ENCODE measurements around the gene KCTD4.
"Not testable (repeated sequence)": the region's sequence is repeated elsewhere in the genome, so short reads cannot be mapped to it uniquely, and the experiment has no call there.

KCTD4 gene

DNA sequence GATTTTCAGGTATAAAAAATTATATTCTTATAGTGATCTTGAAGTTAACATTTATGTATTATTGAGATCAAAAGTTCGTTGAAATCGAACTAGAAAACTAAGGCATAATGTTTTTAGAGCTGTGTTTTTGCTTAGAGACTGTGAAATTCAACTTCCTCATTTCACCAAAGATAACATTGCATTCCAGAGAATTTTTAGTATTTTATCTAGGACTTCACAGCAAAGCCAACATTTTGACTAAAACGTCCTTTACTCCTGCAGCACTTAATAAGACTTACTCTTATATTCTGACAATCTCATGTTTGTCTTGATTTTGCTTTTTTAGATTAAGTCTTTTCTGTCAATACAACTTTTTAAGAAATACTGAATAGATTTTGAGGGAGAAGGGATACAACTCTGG is 4.7 kb downstream of the KCTD4 start:
- Histone ChIP-seq H3K4me3 (ENCODE audit: low read length) (no peak overlapping the region), H3K27ac (ENCODE audit: low read length) (no peak overlapping the region), H3K27me3 (ENCODE audit: control insufficient read depth, insufficient read depth, low read length) (no peaks in the 10 kb centered on the region), H3K4me1 (ENCODE audit: control insufficient read depth, insufficient read depth, low read length) (no peaks in the 10 kb centered on the region), H3K9me3 (ENCODE audit: control insufficient read depth, insufficient read depth, low read length) (no peaks in the 10 kb centered on the region), H3K36me3 (ENCODE audit: control insufficient read depth, insufficient read depth, low read length) (no peaks in the 10 kb centered on the region)
- no peak for DNase-seq (ENCODE audit: low read depth, low spot score)
- no CpG with 5 or more reads among the region's 3 CpGs for WGBS (ENCODE audit: insufficient coverage, insufficient read length)

DNA sequence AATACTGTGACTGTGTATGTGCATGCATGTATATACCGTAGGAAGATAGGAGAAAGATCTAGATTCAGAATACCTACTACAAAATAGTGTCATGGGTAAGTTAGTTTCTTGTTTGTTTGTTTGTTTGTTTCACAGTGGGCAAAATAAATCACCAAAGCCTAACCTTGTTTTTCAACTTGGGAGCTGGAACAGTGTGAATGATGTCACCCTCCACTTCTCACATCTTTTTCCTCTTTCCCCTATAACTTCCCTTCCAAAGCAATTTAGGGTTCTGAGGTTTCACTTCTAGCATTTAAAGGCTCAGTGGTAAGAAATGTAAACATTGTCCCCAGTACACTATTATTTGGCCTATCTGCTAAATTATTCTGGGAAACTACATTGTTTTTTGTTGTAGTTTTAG is 5.4 kb downstream of the KCTD4 start:
- Histone ChIP-seq H3K4me3 (ENCODE audit: low read length) (no peak overlapping the region), H3K27ac (ENCODE audit: low read length) (no peak overlapping the region), H3K36me3 (ENCODE audit: control insufficient read depth, insufficient read depth, low read length) (no peaks in the 10 kb centered on the region), H3K27me3 (ENCODE audit: control insufficient read depth, insufficient read depth, low read length) (no peaks in the 10 kb centered on the region), H3K9me3 (ENCODE audit: control insufficient read depth, insufficient read depth, low read length) (no peaks in the 10 kb centered on the region), H3K4me1 (ENCODE audit: control insufficient read depth, insufficient read depth, low read length) (no peaks in the 10 kb centered on the region)
- no CpG with 5 or more reads among the region's 1 CpG for WGBS (ENCODE audit: insufficient coverage, insufficient read length)
- DNase-seq (ENCODE audit: low read depth, low spot score), result no peak

- no CpG with 5 or more reads among the region's 15 CpGs for WGBS (ENCODE audit: insufficient coverage, insufficient read length)
- Histone ChIP-seq H3K9me3 (ENCODE audit: control insufficient read depth, insufficient read depth, low read length) (no peaks in the 10 kb centered on the region), H3K27me3 (ENCODE audit: control insufficient read depth, insufficient read depth, low read length) (no peaks in the 10 kb centered on the region), H3K4me3 (ENCODE audit: low read length) (no peak overlapping the region), H3K4me1 (ENCODE audit: control insufficient read depth, insufficient read depth, low read length) (no peaks in the 10 kb centered on the region), H3K36me3 (ENCODE audit: control insufficient read depth, insufficient read depth, low read length) (no peaks in the 10 kb centered on the region), H3K27ac (ENCODE audit: low read length) (no peak overlapping the region)
- no peak for DNase-seq (ENCODE audit: low read depth, low spot score)
These were observed 6.5 kb downstream of the KCTD4 start for GRCh38 chr13:45194081-45194939.

DNA sequence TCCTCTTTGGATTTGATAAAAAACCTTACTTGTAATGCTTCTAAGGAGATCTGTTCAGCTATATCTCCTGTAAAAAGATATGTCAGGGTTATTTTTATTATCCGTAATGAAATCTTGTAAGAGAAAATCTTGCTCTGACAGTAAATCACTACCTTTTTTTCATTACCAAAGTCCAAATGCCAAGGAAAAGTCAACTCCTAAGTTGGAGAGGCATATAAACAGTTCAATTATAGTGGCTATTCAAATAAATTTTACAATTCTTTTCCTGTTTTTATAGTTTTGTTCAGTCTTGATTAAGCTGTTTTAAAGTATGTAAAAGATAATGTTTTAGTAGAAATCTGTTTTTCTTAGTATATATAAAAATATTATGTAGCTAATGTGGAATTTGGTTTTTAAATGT is 9.0 kb downstream of the KCTD4 start:
- Histone ChIP-seq H3K27me3 (ENCODE audit: control insufficient read depth, insufficient read depth, low read length) (no peaks in the 10 kb centered on the region), H3K9me3 (ENCODE audit: control insufficient read depth, insufficient read depth, low read length) (no peaks in the 10 kb centered on the region), H3K27ac (ENCODE audit: low read length) (no peak overlapping the region), H3K4me3 (ENCODE audit: low read length) (no peak overlapping the region), H3K36me3 (ENCODE audit: control insufficient read depth, insufficient read depth, low read length) (no peaks in the 10 kb centered on the region), H3K4me1 (ENCODE audit: control insufficient read depth, insufficient read depth, low read length) (no peaks in the 10 kb centered on the region)
- DNase-seq (ENCODE audit: low read depth, low spot score), result no peak
- WGBS (ENCODE audit: insufficient coverage, insufficient read length), result no CpG with 5 or more reads among the region's 1 CpG

DNA sequence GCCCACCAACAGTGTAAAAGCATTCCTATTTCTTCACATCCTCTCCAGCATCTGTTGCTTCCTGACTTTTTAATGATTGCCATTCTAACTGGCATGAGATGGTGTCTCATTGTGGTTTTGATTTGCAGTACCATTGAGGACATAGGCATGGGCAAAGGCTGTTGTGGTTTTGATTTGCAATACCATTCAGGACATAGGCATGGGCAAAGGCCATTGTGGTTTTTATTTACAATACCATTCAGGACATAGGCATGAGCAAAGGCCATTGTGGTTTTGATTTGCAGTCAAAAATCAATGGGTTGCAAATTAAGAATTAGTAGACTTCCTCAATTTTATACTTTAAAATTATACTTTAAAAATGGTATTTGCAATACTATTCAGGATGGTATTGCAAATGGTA is 11.3 kb downstream of the KCTD4 start:
- H3K27me3 ChIP-seq (ENCODE audit: control insufficient read depth, insufficient read depth, low read length); DNase-seq (ENCODE audit: low read depth, low spot score); H3K4me1 ChIP-seq (ENCODE audit: control insufficient read depth, insufficient read depth, low read length); H3K36me3 ChIP-seq (ENCODE audit: control insufficient read depth, insufficient read depth, low read length); H3K4me3 ChIP-seq (ENCODE audit: low read length); H3K27ac ChIP-seq (ENCODE audit: low read length); H3K9me3 ChIP-seq (ENCODE audit: control insufficient read depth, insufficient read depth, low read length): not testable (repeated sequence)

DNA sequence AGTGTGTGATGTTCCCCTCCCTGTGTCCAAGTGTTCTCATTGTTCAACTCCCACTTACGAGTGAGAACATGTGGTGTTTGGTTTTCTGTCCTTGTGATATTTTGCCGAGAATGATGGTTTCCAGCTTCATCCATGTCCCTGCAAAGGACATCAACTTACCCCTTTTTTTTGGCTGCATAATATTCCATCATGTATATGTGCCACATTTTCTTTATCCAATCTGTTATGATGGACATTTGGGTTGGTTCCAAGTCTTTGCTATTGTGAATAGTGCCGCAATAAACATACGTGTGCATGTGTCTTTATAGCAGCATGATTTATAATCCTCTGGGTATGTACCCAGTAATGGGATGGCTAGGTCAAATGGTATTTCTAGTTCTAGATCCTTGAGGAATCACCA is 11.8 kb downstream of the KCTD4 start:
- not testable (repeated sequence) for H3K36me3 ChIP-seq (ENCODE audit: control insufficient read depth, insufficient read depth, low read length); H3K27ac ChIP-seq (ENCODE audit: low read length); H3K4me1 ChIP-seq (ENCODE audit: control insufficient read depth, insufficient read depth, low read length); H3K4me3 ChIP-seq (ENCODE audit: low read length); H3K9me3 ChIP-seq (ENCODE audit: control insufficient read depth, insufficient read depth, low read length); H3K27me3 ChIP-seq (ENCODE audit: control insufficient read depth, insufficient read depth, low read length); DNase-seq (ENCODE audit: low read depth, low spot score)
- no CpG with 5 or more reads among the region's 4 CpGs for WGBS (ENCODE audit: insufficient coverage, insufficient read length)

DNA sequence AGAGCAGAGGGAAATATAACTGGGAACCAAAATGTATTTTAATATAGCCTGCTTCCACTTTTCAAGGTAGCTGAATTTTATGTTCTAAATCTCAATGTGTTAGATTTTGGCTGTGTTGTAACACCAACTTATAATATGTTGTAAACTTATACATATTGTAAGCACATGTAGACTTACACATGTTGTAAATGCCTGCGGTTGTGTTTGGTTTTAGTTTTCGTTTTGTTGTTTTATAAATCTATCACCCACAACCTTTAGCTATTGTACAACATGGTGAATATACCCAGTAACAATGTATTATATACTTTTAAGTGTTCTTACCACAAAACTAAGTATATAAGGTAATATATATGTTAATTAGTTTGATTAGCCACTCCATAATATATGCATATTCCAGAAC is 15.6 kb downstream of the KCTD4 start:
- Histone ChIP-seq H3K27me3 (ENCODE audit: control insufficient read depth, insufficient read depth, low read length) (no peaks in the 10 kb centered on the region), H3K36me3 (ENCODE audit: control insufficient read depth, insufficient read depth, low read length) (no peaks in the 10 kb centered on the region), H3K4me1 (ENCODE audit: control insufficient read depth, insufficient read depth, low read length) (no peaks in the 10 kb centered on the region), H3K27ac (ENCODE audit: low read length) (no peak overlapping the region), H3K9me3 (ENCODE audit: control insufficient read depth, insufficient read depth, low read length) (no peaks in the 10 kb centered on the region), H3K4me3 (ENCODE audit: low read length) (no peak overlapping the region)
- DNase-seq (ENCODE audit: low read depth, low spot score), result no peak
- WGBS (ENCODE audit: insufficient coverage, insufficient read length), result no CpG with 5 or more reads among the region's 2 CpGs

DNA sequence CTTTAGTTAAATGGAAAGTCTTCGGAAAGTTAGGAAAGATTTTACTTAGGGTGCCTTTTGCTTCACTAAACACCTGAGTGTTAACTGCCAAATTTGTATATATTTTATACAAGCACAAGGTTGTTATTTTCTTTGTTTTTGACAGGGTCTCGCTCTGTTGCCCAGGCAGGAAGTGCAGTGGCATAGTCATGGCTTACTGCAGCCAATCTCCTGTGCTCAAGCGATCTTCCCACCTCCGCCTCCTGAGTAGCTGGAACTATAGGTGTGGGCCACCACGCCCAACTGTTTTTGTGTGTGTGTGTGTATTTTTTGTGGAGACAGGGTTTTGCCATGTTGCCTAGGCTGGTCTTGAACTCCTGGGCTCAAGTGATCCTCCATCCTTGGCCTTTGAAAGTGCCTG is 16.2 kb downstream of the KCTD4 start:
- H3K36me3 ChIP-seq (ENCODE audit: control insufficient read depth, insufficient read depth, low read length), result no peaks in the 10 kb centered on the region
- no peak overlapping the region for H3K4me3 ChIP-seq (ENCODE audit: low read length)
- no peak overlapping the region for H3K27ac ChIP-seq (ENCODE audit: low read length)
- no peaks in the 10 kb centered on the region for H3K9me3 ChIP-seq (ENCODE audit: control insufficient read depth, insufficient read depth, low read length)
- no peaks in the 10 kb centered on the region for H3K4me1 ChIP-seq (ENCODE audit: control insufficient read depth, insufficient read depth, low read length)
- no peak for DNase-seq (ENCODE audit: low read depth, low spot score)
- no peaks in the 10 kb centered on the region for H3K27me3 ChIP-seq (ENCODE audit: control insufficient read depth, insufficient read depth, low read length)
- WGBS (ENCODE audit: insufficient coverage, insufficient read length), result no CpG with 5 or more reads among the region's 5 CpGs

GRCh38 chr13:45180713-45181601 is 19.9 kb downstream of the KCTD4 start:
- Histone ChIP-seq H3K27ac (ENCODE audit: low read length) (no peak overlapping the region), H3K9me3 (ENCODE audit: control insufficient read depth, insufficient read depth, low read length) (no peaks in the 10 kb centered on the region), H3K36me3 (ENCODE audit: control insufficient read depth, insufficient read depth, low read length) (no peaks in the 10 kb centered on the region), H3K4me1 (ENCODE audit: control insufficient read depth, insufficient read depth, low read length) (peaks cover 2% of the 10 kb centered on the region; the same call in 1 of the 2 replicates), H3K27me3 (ENCODE audit: control insufficient read depth, insufficient read depth, low read length) (no peaks in the 10 kb centered on the region), H3K4me3 (ENCODE audit: low read length) (no peak overlapping the region)
- no peak for DNase-seq (ENCODE audit: low read depth, low spot score)
- no CpG with 5 or more reads among the region's 7 CpGs for WGBS (ENCODE audit: insufficient coverage, insufficient read length)

DNA sequence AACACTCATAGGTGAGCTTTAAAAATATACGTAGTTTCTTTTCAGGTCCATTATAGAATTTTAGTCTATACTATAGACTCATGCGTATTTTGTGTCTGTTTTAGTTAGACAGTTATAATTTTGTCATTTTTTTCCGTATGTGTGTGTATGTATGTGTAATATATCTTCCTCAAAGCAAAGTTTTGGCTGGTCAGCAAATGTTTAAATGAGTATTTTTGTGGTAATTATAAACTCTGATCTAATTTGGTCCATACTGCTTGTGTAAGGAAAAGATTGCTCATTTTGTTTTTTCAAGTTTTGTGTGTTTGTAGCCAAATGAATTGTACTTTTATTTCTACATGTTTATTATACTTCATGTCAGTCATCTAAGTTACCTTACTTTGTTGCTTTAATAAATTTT is 20.5 kb downstream of the KCTD4 start:
- Histone ChIP-seq H3K9me3 (ENCODE audit: control insufficient read depth, insufficient read depth, low read length) (no peaks in the 10 kb centered on the region), H3K4me3 (ENCODE audit: low read length) (no peak overlapping the region), H3K27me3 (ENCODE audit: control insufficient read depth, insufficient read depth, low read length) (no peaks in the 10 kb centered on the region), H3K36me3 (ENCODE audit: control insufficient read depth, insufficient read depth, low read length) (no peaks in the 10 kb centered on the region), H3K4me1 (ENCODE audit: control insufficient read depth, insufficient read depth, low read length) (peaks cover 2% of the 10 kb centered on the region; the same call in 1 of the 2 replicates), H3K27ac (ENCODE audit: low read length) (no peak overlapping the region)
- no CpG with 5 or more reads among the region's 3 CpGs for WGBS (ENCODE audit: insufficient coverage, insufficient read length)
- no peak for DNase-seq (ENCODE audit: low read depth, low spot score)

All from iPS DF 6.9 (cell line).